Activated CD4-positive, CD25-positive, alpha-beta regulatory T cell treated with anti-CD3 and anti-CD28 coated beads, Interleukin-2, amount 50 U/mL, for 72 hours (primary cell): ENCODE data around the gene VWA7.

Experiments used
- DNase-seq: peaks from one replicate; pipeline ENCODE4 v3.0.0; 2021

Gene VWA7

DNA sequence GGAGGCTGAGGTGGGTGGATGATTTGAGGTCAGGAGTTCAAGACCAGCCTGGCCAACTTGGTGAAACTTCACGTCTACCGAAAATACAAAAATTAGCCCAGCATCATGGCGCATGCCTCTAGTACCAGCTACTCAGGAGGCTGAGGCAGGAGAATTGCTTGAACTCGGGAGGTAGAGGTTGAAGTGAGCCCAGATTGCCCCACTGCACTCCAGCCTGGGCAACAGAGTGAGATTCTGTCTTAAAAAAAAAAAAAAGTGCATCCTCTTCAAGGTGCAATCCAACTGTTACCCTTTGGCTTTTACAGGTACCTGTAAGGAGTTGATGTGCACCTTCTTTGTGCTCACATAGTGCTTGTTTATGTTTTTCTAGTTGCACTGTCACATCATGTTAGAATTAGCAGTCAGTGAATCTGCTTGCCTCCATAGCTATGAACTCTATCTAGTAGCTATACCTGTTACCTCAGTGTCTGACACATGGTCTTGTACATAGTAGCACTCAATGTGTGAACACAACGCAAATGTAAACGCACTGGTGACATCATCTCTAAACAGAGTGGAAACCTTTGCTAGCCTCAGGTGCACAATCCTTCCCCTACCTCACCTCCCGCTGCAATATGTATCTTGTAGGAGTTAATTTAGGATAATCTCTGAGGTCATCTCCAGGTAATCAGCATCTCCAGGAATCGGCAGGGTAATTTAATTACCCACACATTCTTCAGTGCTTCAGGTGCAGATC lies 27.7 kb downstream of the VWA7 start:
- DNase-seq, result no peak

DNA sequence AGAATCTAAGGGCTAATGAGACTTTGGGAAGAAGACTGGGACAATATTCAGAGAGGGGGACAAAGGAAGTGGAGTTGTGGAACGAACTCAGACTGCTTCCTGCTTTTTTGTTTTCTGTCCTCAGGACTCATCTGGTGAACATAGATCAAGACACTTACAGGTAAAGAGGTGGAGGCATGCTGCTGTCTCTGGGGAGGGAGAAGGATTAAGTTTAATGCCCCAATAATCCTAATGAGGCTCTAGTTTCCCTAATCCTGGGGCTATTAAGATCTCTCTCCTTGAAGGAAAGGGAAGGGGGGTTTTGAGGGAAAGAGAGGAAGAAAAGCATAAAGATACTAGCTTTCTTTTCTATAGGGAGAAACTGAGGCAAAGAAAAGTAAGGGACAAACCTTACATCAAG lies 32.7 kb downstream of the VWA7 start:
- DNase-seq, result no peak

DNA sequence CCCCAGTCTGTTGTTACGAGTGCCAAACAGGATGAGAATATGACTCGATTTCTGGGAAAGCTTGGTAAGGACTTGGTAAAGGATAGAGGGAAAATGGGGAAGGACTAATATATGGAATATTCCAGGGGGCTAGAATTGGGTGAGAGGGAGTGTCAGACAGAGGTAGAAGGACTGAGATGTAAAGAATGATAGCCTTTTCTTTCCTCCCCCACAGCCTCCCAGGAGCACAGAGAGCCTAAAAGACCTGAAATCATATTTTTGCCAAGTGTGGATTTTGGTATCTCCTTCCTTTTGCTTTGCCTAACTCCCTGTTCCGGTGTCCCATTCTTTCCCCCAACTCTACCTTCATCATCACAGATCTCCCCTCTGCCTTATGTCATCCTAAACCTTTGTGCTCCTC lies 34.2 kb downstream of the VWA7 start:
- no peak for DNase-seq

DNA sequence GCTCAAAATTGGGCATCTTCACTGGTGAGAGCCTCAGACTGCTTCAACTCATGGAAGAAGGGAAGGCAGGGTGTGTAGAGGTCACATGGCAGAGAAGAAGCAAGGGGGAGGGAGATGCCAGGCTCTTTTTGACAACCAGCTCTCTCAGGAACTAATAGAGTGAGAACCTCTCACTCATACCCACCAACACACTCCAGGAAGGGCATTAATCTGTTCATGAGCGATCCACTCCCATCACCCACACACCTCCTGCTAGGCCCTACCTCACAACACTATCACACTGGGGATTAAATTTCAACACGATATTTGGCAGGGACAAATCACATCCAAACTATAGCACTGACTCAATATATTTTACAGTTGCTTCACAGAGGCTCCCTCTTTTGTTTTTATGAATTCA lies 35.3 kb downstream of the VWA7 start:
- no peak for DNase-seq

DNA sequence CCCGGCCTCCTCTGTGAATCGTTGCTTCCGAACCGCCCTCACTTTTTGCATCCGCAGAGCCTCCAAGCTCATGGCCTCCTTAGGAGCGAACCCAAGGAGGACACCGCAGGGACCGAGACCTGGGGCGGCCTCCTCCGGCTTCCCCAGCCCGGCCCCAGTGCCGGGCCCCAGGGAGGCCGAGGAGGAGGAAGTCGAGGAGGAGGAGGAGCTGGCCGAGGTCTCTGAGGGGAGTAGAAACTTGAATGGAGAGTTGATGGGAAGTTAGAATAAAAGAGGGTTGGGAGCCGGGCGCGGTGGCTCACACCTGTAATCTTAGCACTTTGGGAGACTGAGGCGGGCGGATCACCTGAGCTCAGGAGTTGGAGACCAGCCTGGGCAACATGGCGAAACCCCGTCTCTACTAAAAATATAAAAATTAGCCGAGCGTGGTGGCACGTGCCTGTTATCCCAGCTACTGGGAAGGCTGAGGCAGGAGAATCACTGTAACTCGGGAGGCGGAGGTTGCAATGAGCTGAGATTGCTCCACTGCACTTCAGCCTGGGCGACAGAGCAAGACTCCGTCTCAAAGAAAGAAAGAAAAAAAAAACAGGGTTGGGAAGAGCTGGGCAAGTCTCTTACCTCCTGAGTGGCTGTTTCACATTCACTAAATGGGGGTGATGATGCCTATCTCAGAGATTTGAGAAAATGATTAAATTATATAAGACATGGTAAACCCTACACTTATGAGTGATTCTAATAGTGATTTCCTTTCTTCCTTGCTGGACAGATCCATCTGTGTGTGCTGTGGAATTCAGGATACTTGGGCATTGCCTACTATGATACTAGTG lies 36.5 kb downstream of the VWA7 start:
- no peak for DNase-seq

DNA sequence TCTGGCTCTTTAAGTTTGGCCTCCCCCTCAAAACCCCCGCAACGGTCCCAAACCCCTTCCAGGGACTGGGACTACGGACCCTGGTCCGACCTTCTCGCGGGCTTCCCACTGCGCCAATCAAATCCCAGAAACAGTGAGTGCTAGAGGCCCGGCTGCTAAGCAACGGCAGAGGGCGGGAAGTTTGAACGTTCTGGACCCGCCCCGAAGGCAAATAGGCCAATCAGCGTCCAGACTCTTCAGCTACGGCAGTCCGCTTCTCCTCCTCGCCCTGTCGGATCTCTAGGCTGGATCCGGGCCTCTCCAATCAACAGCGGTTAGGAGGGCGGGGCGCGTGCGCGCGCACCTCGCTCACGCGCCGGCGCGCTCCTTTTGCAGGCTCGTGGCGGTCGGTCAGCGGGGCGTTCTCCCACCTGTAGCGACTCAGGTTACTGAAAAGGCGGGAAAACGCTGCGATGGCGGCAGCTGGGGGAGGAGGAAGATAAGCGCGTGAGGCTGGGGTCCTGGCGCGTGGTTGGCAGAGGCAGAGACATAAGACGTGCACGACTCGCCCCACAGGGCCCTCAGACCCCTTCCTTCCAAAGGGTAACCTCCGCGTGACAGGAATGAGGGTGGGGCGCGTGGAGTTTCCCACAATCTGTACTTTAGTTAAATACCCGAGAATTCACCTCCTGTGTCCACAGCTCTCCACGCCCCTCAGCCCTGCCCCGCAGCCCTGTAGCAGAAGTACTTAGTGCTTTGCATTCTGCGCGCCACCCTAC lies 37.3 kb downstream of the VWA7 start, which contains the start of gene MSH5:
Gene MSH5, plus strand, starts transcription at position 367 of the 758 bp plus-strand sequence. CDS start 462 bp downstream, outside the sequence.
- DNase-seq, result peak; percentile 94

DNA sequence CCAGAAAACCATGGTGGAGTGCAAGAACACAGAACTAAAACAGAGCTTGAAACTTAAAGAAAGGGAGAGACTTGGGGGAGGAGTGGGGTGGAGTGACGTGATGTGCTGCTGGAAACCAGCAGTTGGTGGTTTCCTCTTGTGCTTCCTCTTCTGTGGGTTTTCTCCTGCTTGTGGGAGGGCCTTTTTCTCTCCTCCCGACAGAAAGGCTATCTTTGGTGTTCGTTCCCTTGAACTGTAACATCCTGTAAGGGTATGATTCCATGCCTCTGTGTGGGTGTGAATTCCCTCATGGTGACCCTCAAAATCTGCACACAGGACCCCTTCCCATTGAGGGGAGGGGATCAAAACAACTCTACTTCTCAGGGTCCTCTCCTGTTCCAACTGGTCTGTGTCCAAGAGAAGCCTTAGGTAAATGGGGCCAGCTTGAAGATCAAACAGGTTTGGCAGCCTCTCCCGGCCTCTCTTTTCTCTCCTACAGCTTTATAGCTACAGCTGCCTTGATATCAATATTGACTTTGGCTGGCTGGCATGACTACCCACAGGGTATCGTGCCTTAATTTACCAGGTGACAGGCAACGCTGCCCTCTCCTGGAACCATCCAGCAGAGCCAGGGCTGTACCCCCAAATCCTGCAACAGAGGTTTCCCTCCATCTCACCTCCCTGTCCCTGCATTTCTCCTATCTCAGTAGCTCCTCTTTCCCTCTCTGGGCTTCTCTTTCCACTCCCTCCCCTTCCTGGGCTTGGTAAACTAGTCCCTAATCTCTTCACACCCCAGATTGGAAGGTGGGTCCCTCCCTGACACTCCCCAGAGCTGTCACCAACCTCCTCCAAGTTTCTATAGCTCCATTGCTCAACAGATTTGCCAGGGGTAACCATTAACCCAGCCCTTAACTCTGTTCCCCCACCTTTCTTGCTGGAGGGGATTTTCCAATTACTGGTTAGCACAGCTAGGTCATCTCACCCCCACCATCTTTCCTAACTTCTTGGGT lies 38.8 kb downstream of the VWA7 start:
- no peak for DNase-seq

DNA sequence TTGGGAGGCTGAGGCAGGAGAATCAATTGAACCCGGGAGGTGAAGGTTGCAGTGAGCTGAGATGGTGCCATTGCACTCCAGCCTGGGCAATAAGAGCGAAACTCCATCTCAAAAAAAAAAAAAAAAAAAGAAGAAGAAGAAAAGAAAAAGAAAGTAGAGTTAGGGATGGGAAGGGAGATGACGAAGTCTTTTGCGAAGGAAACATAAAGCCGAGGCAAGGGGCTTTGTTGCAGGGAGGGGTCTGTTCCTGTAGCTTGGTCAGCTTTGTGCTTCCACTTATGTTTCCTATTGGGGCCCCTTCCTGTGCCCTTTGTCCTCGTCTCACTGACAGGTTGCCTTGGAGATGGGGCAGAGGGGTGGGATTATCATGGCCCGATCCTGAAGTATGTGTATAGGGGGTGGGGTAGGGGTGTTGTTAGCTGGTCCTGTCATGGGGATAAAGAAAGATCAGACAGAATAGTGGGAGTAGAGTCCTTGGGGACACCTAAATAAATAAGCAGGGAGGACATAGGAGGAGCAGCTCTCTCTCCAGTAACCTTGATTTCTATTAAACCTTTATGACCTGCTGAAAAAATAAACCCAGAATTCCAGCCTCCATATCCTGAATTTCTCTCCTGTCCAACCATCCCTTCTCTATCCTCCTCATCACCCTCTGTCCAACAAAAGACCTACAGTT lies 39.7 kb downstream of the VWA7 start:
- DNase-seq, result no peak

DNA sequence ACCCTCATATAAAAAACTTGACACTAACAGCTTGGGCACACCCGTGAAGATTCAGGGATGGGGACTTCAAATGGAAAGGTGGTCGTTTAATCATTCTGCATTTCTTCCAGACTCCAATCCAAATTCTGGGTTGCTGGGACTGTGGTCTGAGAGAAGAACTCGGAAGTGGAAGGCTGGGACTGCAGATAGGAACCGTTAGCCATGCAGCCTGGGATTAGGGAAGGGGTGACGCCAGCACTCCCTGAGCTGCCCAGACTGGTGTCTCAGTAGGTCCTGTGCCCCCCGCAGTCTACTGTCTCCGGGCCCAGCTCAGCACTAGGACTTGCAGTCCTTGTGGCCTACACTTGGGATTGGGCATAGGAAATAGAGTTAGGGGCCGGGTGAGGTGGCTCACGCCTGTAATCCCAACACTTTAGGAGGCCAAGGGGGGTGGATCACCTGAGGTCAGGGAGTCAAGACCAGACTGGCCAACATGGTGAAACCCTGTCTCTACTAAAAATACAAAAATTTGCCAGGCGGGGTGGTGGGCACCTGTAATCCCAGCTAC lies 40.3 kb downstream of the VWA7 start:
- DNase-seq, result no peak

DNA sequence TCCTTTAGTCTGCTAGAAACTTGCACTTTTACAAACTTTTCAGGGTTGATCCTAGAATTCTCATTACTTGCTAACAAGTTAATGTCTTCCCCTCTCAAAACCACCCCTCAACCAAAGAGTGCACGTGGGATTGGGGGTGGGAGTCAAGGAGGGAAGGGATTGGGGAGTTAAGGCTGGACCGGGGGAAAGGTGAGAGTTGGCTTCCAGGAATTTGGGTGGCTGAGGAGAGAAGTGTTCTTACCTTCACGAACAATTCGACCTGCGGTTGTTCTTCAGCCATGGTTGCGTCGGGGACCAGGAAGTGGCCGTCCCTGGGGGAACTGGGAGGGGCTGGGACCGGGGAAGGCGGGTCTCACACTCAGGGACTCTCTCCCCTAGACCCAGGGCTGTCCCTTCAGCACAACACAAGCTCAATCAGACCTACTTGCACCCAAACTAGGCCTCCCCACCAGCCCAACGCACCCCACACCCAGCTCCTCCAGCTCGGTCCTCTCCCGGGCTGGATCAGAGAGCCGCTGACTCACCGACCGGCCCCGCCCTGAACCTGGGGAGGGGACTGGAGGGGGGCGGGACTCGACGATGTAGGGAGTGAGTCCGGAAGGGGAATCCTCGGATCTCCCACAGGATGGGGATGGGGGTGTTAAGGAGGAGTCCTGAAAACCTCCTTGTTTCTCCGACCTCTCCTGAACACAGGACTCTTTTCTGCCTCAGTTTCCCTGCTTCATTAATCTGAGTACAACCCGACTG lies 40.9 kb downstream of the VWA7 start, which contains the start of gene CLIC1:
Gene CLIC1, minus strand, starts transcription at position 510 of the 747 bp plus-strand sequence. Its CDS starts 230 bp downstream, at position 280.
- DNase-seq, result peak; percentile 81

DNA sequence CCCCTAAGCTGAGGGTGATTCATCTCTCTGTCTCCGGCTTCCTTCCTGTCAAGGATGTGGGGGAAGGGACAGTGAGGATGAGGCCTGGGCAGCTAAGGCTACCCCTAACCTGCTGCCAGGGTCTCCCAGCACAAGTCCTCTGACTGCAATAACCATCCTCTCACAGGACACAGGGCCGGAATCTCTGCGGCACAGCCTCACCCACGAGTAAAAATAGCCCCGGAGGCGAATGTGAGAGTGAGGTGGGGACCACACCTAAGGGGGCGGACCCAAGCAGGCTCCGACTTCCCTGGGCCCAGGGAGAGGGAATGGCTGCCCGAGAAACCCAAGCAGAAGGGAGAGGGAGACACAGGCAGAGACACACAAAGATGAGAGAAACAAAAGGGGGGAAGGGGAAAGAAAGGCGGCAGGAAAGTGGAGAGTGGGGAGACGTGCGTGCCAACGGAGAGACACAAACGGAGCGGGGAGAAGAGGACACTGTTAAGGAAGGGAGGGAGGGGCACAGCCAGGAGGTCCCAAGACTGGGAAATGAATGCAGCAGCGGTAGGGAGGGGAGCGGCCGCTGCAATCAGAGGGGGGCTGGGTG lies 42.2 kb downstream of the VWA7 start:
- DNase-seq, result peak; percentile 53

DNA sequence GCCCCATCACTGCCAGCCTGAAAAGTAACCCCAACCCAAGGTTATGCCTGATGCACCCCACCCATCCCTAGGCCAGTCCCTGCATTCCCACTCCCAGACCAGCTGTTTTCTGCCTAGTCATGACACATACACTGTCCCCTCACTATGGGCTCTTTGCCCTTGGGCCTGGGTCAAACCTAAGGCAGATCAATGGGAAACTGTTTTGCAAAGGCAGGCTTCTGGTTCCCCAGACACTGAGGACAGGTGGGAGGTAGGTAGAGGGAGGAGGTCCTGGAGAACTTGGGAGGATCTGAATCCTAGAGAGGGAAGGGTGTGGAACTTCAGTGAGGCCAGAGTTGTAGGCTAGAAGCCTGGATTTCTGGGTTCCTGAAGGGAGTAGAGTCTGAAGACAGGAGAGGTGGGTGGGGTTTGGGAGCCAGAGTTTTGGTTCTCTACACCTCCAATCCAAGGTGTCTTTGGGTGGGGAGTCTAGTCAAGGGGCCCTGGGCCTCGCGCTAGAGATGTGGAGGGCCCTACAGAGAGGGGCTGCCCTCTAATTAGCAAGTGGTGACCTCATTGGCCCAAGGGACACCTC lies 42.8 kb downstream of the VWA7 start:
- no peak for DNase-seq

DNA sequence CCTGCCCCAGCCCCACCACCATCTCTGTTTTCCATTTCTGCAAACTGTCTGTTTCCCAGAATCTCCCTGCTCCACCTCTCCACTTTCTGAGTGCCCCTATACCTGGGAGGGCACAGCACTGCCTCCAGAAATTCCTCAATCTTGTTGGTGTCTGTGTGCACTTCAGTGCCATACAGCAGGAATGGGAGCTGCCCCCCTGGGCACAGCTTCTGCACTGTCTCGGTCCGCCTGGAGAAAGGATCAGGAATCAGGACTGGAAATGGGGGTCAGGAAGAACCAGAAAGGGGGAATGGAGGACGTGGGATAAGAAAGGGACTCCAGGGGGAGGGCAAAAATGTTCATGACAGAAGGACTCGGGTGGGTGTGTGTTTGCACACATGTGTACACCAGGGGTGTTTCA lies 43.4 kb downstream of the VWA7 start:
- DNase-seq, result no peak

DNA sequence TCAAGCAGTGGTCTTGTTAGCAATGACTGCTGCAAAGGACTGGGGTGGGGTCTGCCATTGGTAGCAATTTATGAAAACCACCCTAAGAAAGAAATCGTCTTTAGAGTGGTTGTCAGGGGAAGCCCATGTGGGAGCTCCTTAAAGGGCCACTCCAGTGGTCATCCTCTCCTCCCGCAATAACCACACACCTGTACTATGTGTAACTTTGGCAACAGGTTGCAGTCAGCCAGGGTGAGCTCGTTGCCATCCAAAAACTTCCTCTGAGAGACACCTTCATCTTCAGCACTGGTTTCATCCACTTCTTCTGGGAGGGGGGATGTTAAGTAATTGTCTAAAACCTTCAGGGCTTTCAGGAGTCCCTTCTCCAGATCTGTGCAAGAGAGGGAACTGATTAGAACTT lies 45.1 kb downstream of the VWA7 start:
- no peak for DNase-seq

DNA sequence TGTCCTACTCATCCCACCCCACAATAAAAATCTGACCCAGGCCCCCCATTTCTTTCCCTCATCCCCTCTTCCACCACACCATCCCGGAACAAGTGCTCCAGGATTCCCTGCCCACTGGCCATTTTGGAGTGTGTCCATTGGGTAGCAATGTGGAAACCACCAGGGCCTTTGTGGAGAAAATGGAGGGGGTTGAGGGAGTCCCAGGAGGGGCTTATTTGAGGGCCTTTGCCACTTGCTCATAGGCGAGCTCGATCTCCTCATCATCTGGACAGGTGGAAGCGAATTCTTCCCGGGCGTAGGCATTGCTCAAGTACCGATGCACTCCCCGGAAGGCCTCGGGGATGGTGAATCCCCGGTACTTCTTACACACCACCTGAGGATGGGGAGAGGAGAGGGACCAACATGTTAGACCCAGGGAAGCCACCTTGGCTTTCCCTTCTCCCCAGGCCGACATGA lies 46.5 kb downstream of the VWA7 start:
- no peak for DNase-seq

DNA sequence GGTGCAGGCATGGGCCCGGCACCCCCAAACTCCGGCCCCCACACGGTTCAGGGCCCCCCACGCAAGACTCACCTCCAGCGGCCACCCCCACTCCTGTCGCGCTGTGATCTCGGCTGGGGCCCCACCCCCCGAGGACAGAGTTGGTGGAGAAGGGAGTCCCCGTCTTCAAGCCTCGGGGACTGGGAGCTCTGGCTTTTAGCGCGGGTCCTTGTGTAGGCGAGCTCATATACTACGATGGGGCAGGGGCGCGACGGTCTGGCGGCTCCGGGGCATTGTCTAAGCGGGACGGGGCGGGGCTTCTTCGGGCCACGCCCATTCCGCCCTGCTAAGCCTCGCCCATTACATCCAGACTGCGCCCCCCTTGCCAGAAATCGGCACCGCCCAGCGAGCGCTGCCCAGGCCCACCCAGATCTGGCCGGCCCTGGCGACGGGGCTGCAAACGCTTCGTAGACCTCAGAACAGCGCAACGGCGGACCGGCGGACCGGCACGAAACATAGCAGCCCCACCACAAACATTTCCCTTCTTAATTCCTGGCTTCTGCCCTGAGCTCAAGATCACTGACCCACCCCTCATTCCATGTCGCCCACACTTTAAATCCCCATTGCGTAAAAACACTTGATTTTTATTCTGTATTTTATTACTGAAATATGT lies 47.0 kb downstream of the VWA7 start:
- DNase-seq, result peak; percentile 71

DNA sequence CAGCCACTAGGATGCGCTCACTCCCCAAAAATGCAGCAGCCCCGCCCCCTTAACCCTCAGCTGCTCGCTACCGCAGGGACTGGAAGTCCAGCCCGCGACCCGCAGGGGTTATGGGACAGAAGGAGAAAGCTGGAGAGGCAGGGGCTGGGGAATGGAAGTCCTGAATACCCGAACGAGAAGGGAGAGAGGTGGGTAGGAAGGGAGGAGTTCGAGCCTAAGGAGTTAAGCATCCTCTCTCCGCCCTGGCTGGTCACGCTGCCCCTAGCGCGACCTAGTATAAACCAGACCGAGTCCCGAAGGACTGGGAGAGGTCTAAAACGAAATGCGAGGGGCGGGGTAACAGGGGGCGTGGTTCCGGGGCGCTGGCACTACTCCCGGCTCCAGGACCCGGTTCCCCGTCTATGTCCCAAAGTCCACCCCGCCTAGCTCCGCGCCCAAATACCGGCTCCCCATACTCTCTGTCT lies 47.6 kb downstream of the VWA7 start:
- peak; percentile 76 for DNase-seq

DNA sequence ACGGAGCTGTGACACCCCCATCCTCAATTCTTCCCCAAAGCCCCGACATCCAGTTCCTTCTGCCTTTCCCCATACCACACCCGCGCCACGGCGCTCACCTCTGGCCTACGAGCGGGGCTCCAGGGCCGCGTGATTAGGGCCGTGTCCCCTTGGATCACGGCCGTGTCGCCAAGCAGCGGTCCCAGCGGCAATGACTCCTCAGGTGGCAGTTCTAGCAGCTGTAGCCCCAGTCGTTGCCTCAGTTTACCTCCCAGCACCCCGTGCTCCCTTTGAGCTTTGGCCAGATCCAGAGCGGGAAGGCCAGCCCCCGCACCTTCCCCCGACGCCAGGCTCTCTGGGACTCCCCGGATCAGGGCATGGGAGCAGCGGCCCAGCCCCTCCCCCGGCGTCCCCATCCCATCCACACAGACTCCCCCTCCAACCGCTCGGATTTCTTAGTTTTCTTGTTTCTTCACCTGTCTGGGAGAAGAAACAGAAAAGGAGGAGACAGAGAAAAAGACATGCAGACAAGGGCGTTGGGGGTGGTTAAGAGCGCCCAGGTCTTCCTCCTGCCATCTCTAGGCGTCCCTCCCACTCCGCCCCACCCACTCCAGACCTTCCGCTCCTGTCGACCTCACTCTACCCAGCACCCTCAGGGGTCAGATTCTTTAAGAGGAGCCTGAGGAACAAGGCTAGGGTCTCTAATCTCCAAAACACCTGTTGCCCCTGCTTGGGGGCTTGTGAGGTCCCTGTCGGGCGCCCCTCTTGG lies 48.2 kb downstream of the VWA7 start, which contains the start of gene DDAH2:
Gene DDAH2, minus strand, starts transcription at position 533 of the 748 bp plus-strand sequence. Its CDS starts 138 bp downstream, at position 395.
- no peak for DNase-seq
